NCI-H2029 treated with DMSO at 0.1 percent for 48 hours (cell line): Measurements from ENCODE around the gene FAM32A.
A peak's percentile ranks its signal among the peaks of the same experiment; 100 is the strongest.
"Not testable (repeated sequence)": the region's sequence is repeated elsewhere in the genome, so short reads cannot be mapped to it uniquely, and the experiment has no call there.

Source experiments
- DNase-seq: peaks from one replicate; lab custom pipeline; 2025; lab: John Stamatoyannopoulos, UW

Gene FAM32A

GRCh38 chr19:16164222-16164890 is 20.9 kb upstream of the FAM32A start:
- DNase-seq: no peak

- no peak for DNase-seq
Measured at GRCh38 chr19:16166417-16166816, 18.8 kb upstream of the FAM32A start.

GRCh38 chr19:16167055-16167454 is 18.2 kb upstream of the FAM32A start:
- DNase-seq: no peak

- no peak for DNase-seq
Measured at GRCh38 chr19:16168465-16169081, 16.6 kb upstream of the FAM32A start.

DNA sequence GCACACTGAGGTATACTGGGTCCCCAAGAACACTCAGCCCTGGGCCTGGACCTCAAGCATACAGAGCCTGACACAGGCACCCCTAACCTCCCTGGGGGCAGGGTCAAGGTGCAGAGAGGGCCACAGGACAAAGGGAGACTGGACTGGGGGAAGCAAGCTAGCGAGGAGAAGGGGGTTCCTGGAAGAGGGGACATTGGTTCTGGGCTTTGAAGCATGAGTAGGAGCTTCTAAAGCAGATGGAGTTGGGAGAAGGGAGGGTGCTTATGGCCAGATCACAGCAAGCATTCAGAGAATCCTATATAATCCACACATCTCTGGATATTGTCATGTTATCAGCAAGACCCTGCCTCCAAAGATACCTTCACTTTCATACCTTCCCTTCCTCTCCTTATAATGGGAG is 15.1 kb upstream of the FAM32A start:
- no peak for DNase-seq

- DNase-seq: no peak
Measured at GRCh38 chr19:16175954-16176353, 9.3 kb upstream of the FAM32A start.

- not testable (repeated sequence) for DNase-seq
Measured at GRCh38 chr19:16178866-16179265, 6.3 kb upstream of the FAM32A start.

DNA sequence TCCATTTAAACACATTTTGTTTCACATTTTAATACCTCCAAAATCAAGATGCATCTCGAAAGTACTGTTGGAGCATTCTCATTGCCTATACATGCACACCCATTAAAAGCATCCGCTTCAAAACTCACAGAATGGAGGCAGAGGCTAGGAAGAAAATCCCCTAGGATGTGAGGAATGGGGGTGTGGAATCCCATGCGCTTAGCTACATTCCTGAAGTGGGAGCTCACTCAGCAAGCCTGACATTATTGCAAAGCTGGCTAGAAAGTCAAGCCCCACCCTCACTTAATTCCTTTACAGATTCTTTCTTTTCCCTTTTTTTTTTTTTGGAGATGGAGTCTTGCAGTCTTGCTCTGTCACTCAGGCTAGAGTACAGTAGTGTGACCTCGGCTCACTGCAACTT is 4.6 kb upstream of the FAM32A start:
- DNase-seq: no peak

DNA sequence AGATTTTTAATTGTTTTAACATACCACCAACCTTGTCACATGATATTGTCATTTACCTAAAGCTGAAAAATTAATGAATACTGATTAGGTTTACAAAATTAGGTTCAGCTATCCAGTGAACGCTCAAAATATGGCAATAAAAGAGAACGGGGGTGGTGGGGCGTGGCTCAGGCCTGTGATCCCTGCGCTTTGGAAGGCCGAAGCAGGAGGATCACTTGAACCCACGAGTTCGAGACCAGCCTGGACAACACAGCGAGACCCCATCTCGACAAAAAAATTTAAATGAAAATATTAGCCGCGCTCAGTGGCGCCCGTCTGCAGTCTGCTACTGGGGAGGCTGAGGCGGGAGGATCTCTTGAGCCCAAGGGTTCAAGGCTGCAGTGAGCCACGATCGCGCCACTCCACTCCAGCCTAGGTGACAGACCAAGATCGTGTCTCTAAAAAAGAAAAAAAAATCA is 516 bp upstream of the FAM32A start:
- no peak for DNase-seq

GRCh38 chr19:16185768-16186123 is 536 bp downstream of the FAM32A start:
- DNase-seq: no peak

DNA sequence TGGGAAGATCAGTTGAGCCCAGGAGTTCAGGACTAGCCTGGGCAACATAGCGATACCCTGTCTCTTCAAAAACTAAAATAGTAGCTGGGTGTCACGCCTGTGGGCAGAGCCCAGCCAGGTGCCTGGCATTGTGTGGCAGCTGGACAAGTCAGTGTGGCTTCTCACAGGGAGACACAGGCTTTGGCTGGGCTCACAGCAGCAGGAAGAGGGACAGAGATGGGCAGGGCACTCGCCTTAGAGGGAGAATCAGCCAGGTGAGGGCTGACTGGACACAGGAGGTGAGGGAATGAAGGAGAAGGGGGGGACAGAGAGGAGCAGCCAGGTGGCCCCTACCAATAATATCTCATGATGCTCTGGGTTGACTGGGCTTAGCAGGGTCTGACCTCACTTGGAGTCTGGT is 3.3 kb downstream of the FAM32A start:
- DNase-seq: no peak

DNA sequence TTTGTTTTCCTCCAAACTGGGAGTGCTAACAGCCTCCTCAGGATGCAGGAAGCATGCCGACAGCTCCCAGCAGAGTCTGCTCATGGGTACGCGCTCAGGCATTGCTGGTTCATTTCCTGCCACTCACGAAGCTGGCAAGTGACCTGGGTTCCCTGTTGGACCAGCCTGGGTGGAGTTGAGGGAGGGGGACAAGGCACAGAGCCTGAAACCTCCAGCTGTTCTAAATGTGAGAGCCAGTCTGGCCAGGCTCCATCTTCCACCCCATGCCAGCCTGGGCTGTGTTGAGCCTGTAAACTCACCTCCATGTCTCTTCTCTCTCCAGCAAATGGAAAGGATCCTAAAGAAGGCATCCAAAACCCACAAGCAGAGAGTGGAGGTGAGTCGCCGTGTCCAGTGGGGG is 5.0 kb downstream of the FAM32A start:
- DNase-seq: no peak

DNA sequence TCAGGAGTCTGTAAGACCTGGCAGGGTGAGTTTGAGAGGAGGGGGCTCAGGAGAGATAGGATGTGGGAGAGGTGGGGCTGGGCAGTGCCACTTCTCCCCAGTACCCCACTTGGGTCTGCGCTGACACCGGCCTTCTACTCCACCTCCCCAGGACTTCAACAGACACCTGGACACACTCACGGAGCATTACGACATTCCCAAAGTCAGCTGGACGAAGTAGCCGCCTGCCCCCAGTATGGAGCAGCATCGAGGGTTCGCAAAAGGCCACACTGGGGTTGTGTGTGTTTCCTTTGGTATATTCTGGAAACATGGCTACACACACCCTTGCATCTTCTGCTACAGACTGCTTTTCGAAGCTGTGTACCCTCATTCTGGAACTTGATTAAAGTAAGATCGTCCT is 5.5 kb downstream of the FAM32A start:
- DNase-seq: no peak

DNA sequence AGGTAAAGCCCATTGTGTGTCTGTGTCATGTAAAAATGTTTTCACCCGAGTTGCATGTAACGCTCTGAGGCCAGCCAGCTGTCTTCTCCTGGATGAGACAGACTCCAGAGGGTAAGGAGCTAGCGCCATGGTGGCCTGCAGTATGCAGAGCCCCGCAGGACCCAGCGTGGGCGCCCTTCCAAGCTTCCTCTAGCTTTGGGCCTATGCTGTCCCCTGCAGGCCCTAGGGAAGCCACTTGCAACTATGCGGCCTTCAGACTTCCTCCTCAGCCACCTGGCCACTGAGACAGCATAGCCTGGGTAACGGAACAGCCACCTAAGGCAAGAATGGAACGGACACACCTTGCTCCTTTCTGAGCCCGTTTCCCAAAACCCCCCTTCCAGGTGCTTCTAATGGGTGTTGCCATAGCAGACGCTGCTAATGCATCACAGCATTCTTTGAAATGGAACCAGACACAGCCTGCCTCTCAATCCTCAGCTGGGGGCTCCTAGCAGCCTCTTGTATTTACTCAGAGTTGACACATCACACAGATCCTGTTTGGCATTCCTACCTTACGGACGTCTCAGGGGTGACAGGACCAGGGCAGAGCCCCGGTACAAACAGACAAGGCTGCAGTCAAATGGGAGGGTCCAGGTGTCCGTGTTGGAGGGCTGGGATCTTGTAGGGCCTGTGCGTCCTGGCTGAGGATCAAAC is 6.2 kb downstream of the FAM32A start:
- no peak for DNase-seq

DNA sequence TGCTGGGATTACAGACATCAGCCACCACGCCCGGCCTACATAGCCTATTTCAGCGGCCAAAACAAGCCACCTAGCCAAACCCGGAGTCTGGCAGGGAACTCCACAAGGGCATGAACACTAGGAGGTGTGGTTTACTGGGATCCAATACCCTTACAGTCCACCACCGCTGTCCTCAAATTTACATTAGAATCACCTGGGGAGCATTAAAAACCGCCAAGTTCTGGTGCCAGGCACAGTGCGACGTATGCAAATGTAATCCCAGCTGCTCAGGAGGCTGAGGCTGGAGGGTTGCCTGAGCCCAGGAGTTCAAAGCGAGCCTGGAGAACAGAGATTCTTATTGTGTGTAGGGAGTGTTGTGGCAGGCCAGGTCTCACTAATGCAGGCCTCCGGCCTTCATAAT is 8.3 kb downstream of the FAM32A start:
- no peak for DNase-seq

- DNase-seq: no peak
Measured at GRCh38 chr19:16197188-16197621, 12.0 kb downstream of the FAM32A start.

- peak; percentile 88 for DNase-seq
Measured at GRCh38 chr19:16197622-16198369, 12.6 kb downstream of the FAM32A start, which contains the start of gene AP1M1. Gene AP1M1, plus strand, starts transcription at chr19:16197911. Its CDS starts 116 bp downstream, at chr19:16198027.

GRCh38 chr19:16198370-16198651 is 13.1 kb downstream of the FAM32A start:
- no peak for DNase-seq

GRCh38 chr19:16199275-16199932 is 14.2 kb downstream of the FAM32A start:
- DNase-seq: no peak

GRCh38 chr19:16200038-16201010 is 15.1 kb downstream of the FAM32A start:
- DNase-seq: no peak

GRCh38 chr19:16201011-16201391 is 15.8 kb downstream of the FAM32A start:
- no peak for DNase-seq
